ENCODE data around the gene HRC.

GRCh38 chr19:49145573-49146407 lies 9.4 kb downstream of the HRC start:
- TF ChIP-seq CTCF (IDR thresholded peaks at IDR 0.05) (peak in 5 of 7 experiments; percentile 54 to 96 (median 83)), POLR2AphosphoS5 (IDR thresholded peaks at IDR 0.05) (peak in 1 of 3 donors; percentile 15), POLR2A (IDR thresholded peaks at IDR 0.05) (no peak), EP300 (IDR thresholded peaks at IDR 0.05) (no peak)

All from stomach (tissue), 4 donors.